ENCODE data around the gene DHRS11. TPM values are rescaled to one million over a fixed set of nuclear protein-coding genes. Genes with fewer than 3 reads are reported as not detected.
A peak's percentile ranks its signal among the peaks of the same experiment; 100 is the strongest.

The DHRS11 gene
- total and polyA plus RNA-seq, 8 donors: 9.3 to 13.7 (median 12.4) TPM

DNA sequence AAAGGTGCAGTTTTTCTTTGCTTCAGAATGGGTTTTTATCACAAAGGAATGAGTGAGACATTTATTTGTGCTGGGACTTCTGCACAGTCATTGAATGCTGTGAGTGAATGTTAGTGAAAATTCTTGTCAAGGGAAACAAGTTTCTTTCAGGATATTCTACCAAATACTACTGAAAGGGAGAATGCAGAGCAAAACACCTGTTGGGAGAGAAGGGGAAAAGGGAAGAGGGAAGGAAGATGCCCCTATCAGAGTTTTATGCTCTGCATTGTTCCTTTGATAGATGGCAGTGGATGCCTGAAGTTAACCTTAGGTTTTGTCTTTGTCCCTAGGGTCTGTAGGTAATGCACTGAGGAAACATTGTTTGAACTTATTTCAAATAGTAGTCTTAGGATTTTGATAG lies 43.9 kb upstream of the DHRS11 start:
- DNase-seq (no peak), ATAC-seq (no peak)
- TF ChIP-seq, protein P1, sequence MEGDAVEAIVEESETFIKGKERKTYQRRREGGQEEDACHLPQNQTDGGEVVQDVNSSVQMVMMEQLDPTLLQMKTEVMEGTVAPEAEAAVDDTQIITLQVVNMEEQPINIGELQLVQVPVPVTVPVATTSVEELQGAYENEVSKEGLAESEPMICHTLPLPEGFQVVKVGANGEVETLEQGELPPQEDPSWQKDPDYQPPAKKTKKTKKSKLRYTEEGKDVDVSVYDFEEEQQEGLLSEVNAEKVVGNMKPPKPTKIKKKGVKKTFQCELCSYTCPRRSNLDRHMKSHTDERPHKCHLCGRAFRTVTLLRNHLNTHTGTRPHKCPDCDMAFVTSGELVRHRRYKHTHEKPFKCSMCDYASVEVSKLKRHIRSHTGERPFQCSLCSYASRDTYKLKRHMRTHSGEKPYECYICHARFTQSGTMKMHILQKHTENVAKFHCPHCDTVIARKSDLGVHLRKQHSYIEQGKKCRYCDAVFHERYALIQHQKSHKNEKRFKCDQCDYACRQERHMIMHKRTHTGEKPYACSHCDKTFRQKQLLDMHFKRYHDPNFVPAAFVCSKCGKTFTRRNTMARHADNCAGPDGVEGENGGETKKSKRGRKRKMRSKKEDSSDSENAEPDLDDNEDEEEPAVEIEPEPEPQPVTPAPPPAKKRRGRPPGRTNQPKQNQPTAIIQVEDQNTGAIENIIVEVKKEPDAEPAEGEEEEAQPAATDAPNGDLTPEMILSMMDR (IDR thresholded peaks at IDR 0.05): no peak
- Histone ChIP-seq H3K9me3 (no peaks in the 10 kb centered on the region), H3K27me3 (no peaks in the 10 kb centered on the region), H3K4me3 (peak overlapping the region in 1 of 2 donors; percentile 90), H3K36me3 (peaks cover 0 to 5% of the 10 kb centered on the region in 2 donors), H3K4me1 (peaks cover 15 to 81% of the 10 kb centered on the region in 2 donors), H3K27ac (peak overlapping the region in 1 of 2 donors; percentile 100)
- intact Hi-C loops (cut with DNase I): no loop called here

DNA sequence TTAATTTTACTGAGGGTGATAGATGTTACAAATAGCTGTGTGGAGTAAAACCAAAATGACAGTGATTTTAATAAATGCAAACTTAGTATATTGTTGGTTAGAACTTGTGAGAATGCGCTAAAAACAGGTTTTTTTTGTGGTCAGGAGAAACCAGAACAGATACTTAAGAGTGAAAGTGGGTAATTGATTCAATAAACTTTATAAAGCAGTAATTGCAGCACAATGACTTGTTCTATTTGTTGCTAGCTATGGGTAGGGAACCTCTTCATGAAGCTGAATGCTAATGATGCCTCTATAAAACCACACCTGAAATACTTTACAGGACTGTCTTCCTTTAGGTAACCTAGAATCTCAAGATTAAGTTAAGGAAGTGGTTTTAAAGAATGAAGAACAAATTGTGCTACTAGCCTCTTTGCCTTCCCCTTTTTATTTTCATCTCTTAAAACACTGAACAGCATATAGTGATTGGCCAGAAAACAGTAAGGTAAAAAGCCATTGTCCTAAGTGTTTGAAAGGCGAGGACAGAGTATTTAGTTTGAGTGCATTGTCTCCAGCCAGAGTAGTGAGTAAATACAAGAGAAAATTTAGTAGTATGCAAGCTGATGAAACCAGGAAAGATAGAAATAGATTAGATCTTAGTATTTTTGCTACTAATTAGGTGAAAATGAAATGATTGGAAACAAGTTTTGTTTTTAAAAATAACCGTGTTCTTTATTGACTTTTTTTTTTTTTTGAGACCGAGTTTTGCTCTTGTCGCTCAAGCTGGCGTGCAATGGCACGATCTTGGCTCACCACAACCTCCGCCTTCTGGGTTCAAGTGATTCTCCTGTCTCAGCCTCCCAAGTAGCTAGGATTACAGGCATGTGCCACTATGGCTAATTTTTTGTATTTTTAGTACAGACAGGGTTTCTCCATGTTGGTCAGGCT lies 40.9 kb upstream of the DHRS11 start:
- no peak for DNase-seq
- TF ChIP-seq, protein P1 (IDR thresholded peaks at IDR 0.05): no peak
- ATAC-seq: no peak
- Histone ChIP-seq H3K27ac (peak overlapping the region in 1 of 2 donors; percentile 65), H3K4me1 (peaks cover 19 to 89% of the 10 kb centered on the region in 2 donors), H3K9me3 (no peaks in the 10 kb centered on the region), H3K27me3 (no peaks in the 10 kb centered on the region), H3K4me3 (no peak overlapping the region), H3K36me3 (peaks cover 3 to 13% of the 10 kb centered on the region in 2 donors)
- intact Hi-C loops (cut with DNase I): no loop called here

DNA sequence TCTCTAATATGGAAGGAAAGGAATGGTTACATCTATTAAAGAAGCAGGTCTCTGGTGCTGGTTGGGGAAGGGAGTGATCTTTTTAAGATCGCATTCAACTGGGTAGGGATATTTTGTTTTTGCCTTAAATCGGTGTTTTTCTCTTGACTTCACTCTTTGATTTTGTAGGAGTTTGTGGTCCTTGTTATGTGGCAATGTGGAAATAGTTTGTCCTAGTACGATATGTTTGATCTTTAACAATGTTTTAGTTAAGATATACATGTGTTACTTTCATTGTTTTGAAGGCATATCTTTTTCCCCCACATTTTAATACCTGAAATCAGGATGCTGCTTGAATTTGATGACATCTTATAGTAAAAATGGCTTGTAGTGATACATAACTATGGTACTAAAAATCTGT lies 38.2 kb upstream of the DHRS11 start:
- no peaks in the 10 kb centered on the region for H3K27me3 ChIP-seq
- H3K27ac ChIP-seq: no peak overlapping the region
- DNase-seq: no peak

DNA sequence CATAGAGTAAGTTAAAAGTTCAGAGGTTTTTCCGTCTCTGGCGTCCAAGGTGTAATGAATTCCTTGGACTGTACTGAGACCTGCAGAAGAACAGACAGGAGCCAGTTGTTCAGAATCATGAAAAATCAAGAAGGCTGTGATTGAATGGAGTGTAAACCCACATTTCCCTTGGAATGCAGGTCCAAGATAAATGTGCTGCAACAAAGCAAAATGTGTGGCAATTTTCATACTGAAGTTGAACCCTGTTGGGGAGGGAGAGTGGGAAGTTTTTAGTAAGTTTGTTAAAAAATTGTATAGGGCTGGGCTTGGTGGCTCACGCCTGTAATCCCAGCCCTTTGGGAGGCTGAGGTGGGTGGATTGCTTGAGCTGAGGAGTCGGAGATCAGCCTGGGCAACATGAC lies 25.6 kb upstream of the DHRS11 start:
- no peaks in the 10 kb centered on the region for H3K4me1 ChIP-seq
- TF ChIP-seq, protein P1 (IDR thresholded peaks at IDR 0.05): no peak
- ATAC-seq: no peak
- H3K27ac ChIP-seq: no peak overlapping the region
- no peaks in the 10 kb centered on the region for H3K9me3 ChIP-seq
- peaks cover 0 to 98% of the 10 kb centered on the region in 2 donors for H3K36me3 ChIP-seq
- H3K4me3 ChIP-seq: no peak overlapping the region
- H3K27me3 ChIP-seq: no peaks in the 10 kb centered on the region
- DNase-seq: no peak
- intact Hi-C loops (cut with DNase I): no loop called here

More for the DNA sequence above, 38.2 kb upstream of the DHRS11 start:
- intact Hi-C loops (cut with DNase I): no loop called here
- H3K4me3 ChIP-seq: no peak overlapping the region
- no peaks in the 10 kb centered on the region for H3K9me3 ChIP-seq
- H3K4me1 ChIP-seq: peaks cover 3 to 65% of the 10 kb centered on the region in 2 donors
- TF ChIP-seq, protein P1 (IDR thresholded peaks at IDR 0.05): no peak
- H3K36me3 ChIP-seq: peaks cover 3 to 40% of the 10 kb centered on the region in 2 donors
- no peak for ATAC-seq

DNA sequence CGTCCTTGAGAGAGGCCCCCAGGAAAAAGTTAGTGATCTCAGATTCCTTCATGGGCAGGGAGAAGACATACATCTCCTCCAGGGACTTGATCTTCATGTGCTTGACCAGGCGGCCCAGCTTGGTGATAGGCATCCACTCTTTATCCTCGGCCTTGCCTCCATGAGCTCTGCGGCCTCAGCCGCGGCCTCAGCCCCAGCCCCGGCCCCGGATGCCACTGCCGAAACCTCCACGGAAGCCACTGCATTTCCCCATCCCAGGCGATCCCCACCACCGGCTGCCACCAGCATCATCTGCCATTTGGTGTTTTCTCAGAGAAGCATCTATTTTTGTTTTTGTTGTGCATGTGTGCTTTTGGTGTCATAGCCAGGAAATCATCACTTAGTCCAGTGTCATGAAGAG lies 16.7 kb upstream of the DHRS11 start:
- H3K36me3 ChIP-seq: peaks cover 12 to 88% of the 10 kb centered on the region in 2 donors
- ATAC-seq: no peak

More for the DNA sequence above, 16.7 kb upstream of the DHRS11 start:
- intact Hi-C loops (cut with DNase I): no loop called here
- Histone ChIP-seq H3K27me3 (no peaks in the 10 kb centered on the region), H3K9me3 (no peaks in the 10 kb centered on the region), H3K4me3 (no peak overlapping the region), H3K4me1 (no peaks in the 10 kb centered on the region), H3K27ac (no peak overlapping the region)
- no peak for DNase-seq
- TF ChIP-seq, protein P1 (IDR thresholded peaks at IDR 0.05): no peak
